WTC11 (cell line): ENCODE data around the gene ZNF236. TPM values are rescaled to one million over a fixed set of nuclear protein-coding genes. Genes with fewer than 3 reads are reported as not detected.

Experiments
- ATAC-seq: fragments of 200-7000 bp; cut with Tn5 transposase; 2 replicates; pipeline ENCODE4 v1.10.0; 2021; ENCODE audit warnings: mild to moderate bottlenecking, moderate library complexity
- CTCF ChIA-PET: fragments of 300-600 bp; sonication (Branson Sonifier 250); formaldehyde crosslinking; loops from one replicate; lab custom pipeline; 2021; ENCODE audit warnings: antibody characterized with exemption; lab: Charles Lee
- POLR2A ChIA-PET: fragments of 350-600 bp; sonication (Branson Sonifier 250); formaldehyde crosslinking; loops from one replicate; lab custom pipeline; 2021; ENCODE audit warnings: antibody characterized with exemption; lab: Charles Lee
- DNase-seq: peaks from one replicate; pipeline ENCODE4 v3.0.0; 2021; ENCODE audit warnings: low spot score
- H3K27ac Mint-ChIP-seq: 2 replicates; pipeline ENCODE4 v1.8.0; 2021; ENCODE audit warnings: mixed read lengths
- H3K27me3 Mint-ChIP-seq: 2 replicates; pipeline ENCODE4 v1.8.0; 2021; ENCODE audit warnings: low read depth, mild to moderate bottlenecking, moderate library complexity, mixed read lengths
- H3K36me3 Mint-ChIP-seq: 2 replicates; pipeline ENCODE4 v1.8.0; 2021; ENCODE audit warnings: mixed read lengths
- H3K4me1 Mint-ChIP-seq: 2 replicates; pipeline ENCODE4 v1.8.0; 2022; ENCODE audit warnings: mixed read lengths
- H3K4me3 Mint-ChIP-seq: 2 replicates; pipeline ENCODE4 v1.8.0; 2021; ENCODE audit warnings: mild to moderate bottlenecking, moderate library complexity, mixed read lengths
- H3K9me3 Mint-ChIP-seq: 2 replicates; pipeline ENCODE4 v1.8.0; 2021; ENCODE audit warnings: mixed read lengths
- ARID4B ChIP-seq: sonication (generic); formaldehyde crosslinking; IDR thresholded peaks from 2 replicates; pipeline ENCODE4 v1.8.0; 2023; ENCODE audit warnings: missing genetic modification reagents, mild to moderate bottlenecking, borderline replicate concordance
- ATF2 ChIP-seq: sonication (generic); formaldehyde crosslinking; IDR thresholded peaks from 2 replicates; pipeline ENCODE4 v1.8.1; 2022; ENCODE audit warnings: low read depth, missing genetic modification reagents, borderline replicate concordance
- E2F5 ChIP-seq: sonication (generic); formaldehyde crosslinking; IDR thresholded peaks from 2 replicates; pipeline ENCODE4 v1.8.1; 2022; ENCODE audit warnings: mild to moderate bottlenecking, moderate library complexity, missing genetic modification reagents
- ELF4 ChIP-seq: sonication (generic); formaldehyde crosslinking; IDR thresholded peaks from 2 replicates; pipeline ENCODE4 v1.8.1; 2022; ENCODE audit warnings: low read depth, mild to moderate bottlenecking, moderate library complexity, missing genetic modification reagents
- ERG ChIP-seq: fragments of 250-450 bp; sonication (Bioruptor Pico); IDR thresholded peaks from 2 replicates; pipeline ENCODE4 v1.8.0; 2021; ENCODE audit warnings: mild to moderate bottlenecking
- FOXK1 ChIP-seq: sonication (generic); formaldehyde crosslinking; IDR thresholded peaks from 2 replicates; pipeline ENCODE4 v1.8.0; 2022; ENCODE audit warnings: mild to moderate bottlenecking, moderate library complexity, missing genetic modification reagents
- FOXP4 ChIP-seq: sonication (generic); formaldehyde crosslinking; IDR thresholded peaks from 2 replicates; pipeline ENCODE4 v1.8.0; 2022; ENCODE audit warnings: mild to moderate bottlenecking, missing genetic modification reagents
- IRF2 ChIP-seq: sonication (generic); formaldehyde crosslinking; IDR thresholded peaks from 2 replicates; pipeline ENCODE4 v1.8.0; 2022; ENCODE audit warnings: low read depth, missing genetic modification reagents, borderline replicate concordance
- NFATC4 ChIP-seq: fragments of 250-450 bp; sonication (Bioruptor Pico); IDR thresholded peaks from 2 replicates; pipeline ENCODE4 v1.9.0; 2021; ENCODE audit warnings: mild to moderate bottlenecking
- PREB ChIP-seq: sonication (generic); formaldehyde crosslinking; IDR thresholded peaks from 2 replicates; pipeline ENCODE4 v1.8.1; 2022; ENCODE audit warnings: mild to moderate bottlenecking, missing genetic modification reagents, moderate library complexity, borderline replicate concordance
- RORB ChIP-seq: fragments of 250-450 bp; sonication (Bioruptor Pico); IDR thresholded peaks from 2 replicates; pipeline ENCODE4 v1.9.0; 2021; ENCODE audit warnings: mild to moderate bottlenecking
- SMAD3 ChIP-seq: sonication (generic); formaldehyde crosslinking; IDR thresholded peaks from 2 replicates; pipeline ENCODE4 v1.8.0; 2022; ENCODE audit warnings: missing genetic modification reagents, mild to moderate bottlenecking, borderline replicate concordance
- TCF7 ChIP-seq: sonication (generic); formaldehyde crosslinking; IDR thresholded peaks from 2 replicates; pipeline ENCODE4 v1.8.0; 2022; ENCODE audit warnings: mild to moderate bottlenecking, low read depth, missing genetic modification reagents, moderate library complexity
- ZNF121 ChIP-seq: sonication (generic); formaldehyde crosslinking; IDR thresholded peaks from 2 replicates; pipeline ENCODE4 v1.8.0; 2023; ENCODE audit warnings: missing genetic modification reagents
- ZNF232 ChIP-seq: sonication (generic); formaldehyde crosslinking; IDR thresholded peaks from 2 replicates; pipeline ENCODE4 v1.8.0; 2022; ENCODE audit warnings: mild to moderate bottlenecking, missing genetic modification reagents
- ZNF425 ChIP-seq: fragments of 250-450 bp; sonication (Bioruptor Pico); conservative IDR thresholded peaks from 2 replicates; pipeline ENCODE4 v1.9.0; 2021; ENCODE audit warnings: mild to moderate bottlenecking
- total RNA-seq: library from RNA; stranded (reverse); gene quantifications from 3 replicates; pipeline ENCODE4 v1.2.3, GENCODE V29; 2021

Gene ZNF236
- total RNA-seq, 1 experiment from 2014 or later = 19.9 TPM

- CTCF ChIA-PET = no interaction called here
- Mint-ChIP-seq H3K9me3 (no peaks in the 10 kb centered on the region), H3K36me3 (no peaks in the 10 kb centered on the region; the same call in 1 of the 2 replicates), H3K4me3 (no peak overlapping the region), H3K27me3 (no peaks in the 10 kb centered on the region), H3K4me1 (peaks cover 49% of the 10 kb centered on the region), H3K27ac (peak overlapping the region; percentile 6; the same call in 1 of the 2 replicates)
- no peak for TF ChIP-seq ZNF232 (CRISPR knock-in tag)
- no peak for TF ChIP-seq FOXK1 (CRISPR knock-in tag)
- no peak for TF ChIP-seq ARID4B (CRISPR knock-in tag)
- no peak for TF ChIP-seq SMAD3 (CRISPR knock-in tag)
- no peak for TF ChIP-seq PREB (CRISPR knock-in tag)
- TF ChIP-seq RORB = no peak
- TF ChIP-seq TCF7 (CRISPR knock-in tag) = no peak
- no peak for TF ChIP-seq E2F5 (CRISPR knock-in tag)
- no peak for TF ChIP-seq ERG (CRISPR knock-in tag)
- TF ChIP-seq ZNF121 (CRISPR knock-in tag) = no peak
- TF ChIP-seq NFATC4 (CRISPR knock-in tag) = no peak
- no peak for TF ChIP-seq ELF4 (CRISPR knock-in tag)
- no peak for TF ChIP-seq ATF2
- no peak for TF ChIP-seq ZNF425 (CRISPR knock-in tag)
- no peak for TF ChIP-seq IRF2 (CRISPR knock-in tag)
- no peak for TF ChIP-seq FOXP4 (CRISPR knock-in tag)
- DNase-seq (no peak), ATAC-seq (no peak)
- POLR2A ChIA-PET = no interaction called here
These were observed 150.6 kb downstream of the ZNF236 start for GRCh38 chr18:76972846-76973519.
